Hepatocyte (in vitro differentiated cells): ENCODE measurements around the gene HS3ST3B1.

ENCODE experiments used
- CTCF ChIP-seq: fragments of 200-600 bp; sonication (generic); IDR thresholded peaks from 2 replicates; pipeline ENCODE4 v1.5.1; 2016; ENCODE audit warnings: antibody characterized with exemption, mild to moderate bottlenecking; ENCODE audit not compliant: poor library complexity
- EZH2 ChIP-seq: fragments of 200-600 bp; sonication (generic); IDR thresholded peaks from 2 replicates; pipeline ENCODE4 v1.6.1; 2016; ENCODE audit warnings: antibody characterized with exemption, mild to moderate bottlenecking, borderline replicate concordance

GRCh38 chr17:14302091-14302430 lies 1.2 kb downstream of the HS3ST3B1 start:
- TF ChIP-seq CTCF (no peak), EZH2 (no peak)
